K562 (cell line): ENCODE data around the gene ACBD5.

Experiments used
- BCOR ChIP-seq: fragments of 450-650 bp; IDR thresholded peaks from 2 replicates; pipeline ENCODE4 v1.6.1; 2016
- EP300 ChIP-seq: IDR thresholded peaks from 2 replicates; pipeline ENCODE4 v1.6.1; 2012; ENCODE audit warnings: low read length, improper control_type of control experiment
- FOXA1 ChIP-seq: fragments of 450-650 bp; IDR thresholded peaks from 2 replicates; pipeline ENCODE4 v1.6.1; 2016; ENCODE audit warnings: mild to moderate bottlenecking, borderline replicate concordance
- FUS ChIP-seq: fragments of 200-400 bp; formaldehyde crosslinking; optimal IDR thresholded peaks from 2 replicates; pipeline ENCODE3; 2017; ENCODE audit warnings: low read depth, low read length
- HDAC2 ChIP-seq: fragments of 450-650 bp; IDR thresholded peaks from 2 replicates; pipeline ENCODE4 v1.6.1; 2016; ENCODE audit warnings: mild to moderate bottlenecking
- NCOA6 ChIP-seq: fragments of 450-650 bp; IDR thresholded peaks from 2 replicates; pipeline ENCODE4 v1.6.1; 2017; ENCODE audit warnings: mild to moderate bottlenecking
- RAD21 ChIP-seq, 2 experiments: fragments of 250-450 bp in 1 of 2; fragments of 450-650 bp in 1 of 2; sonication (Bioruptor Pico) in 1 of 2; formaldehyde crosslinking in 1 of 2; IDR thresholded peaks in 1 of 2; conservative IDR thresholded peaks in 1 of 2; 2 replicates each; pipeline versions ENCODE4 v1.4.0 to v1.8.0; 2020 to 2022; ENCODE audit warnings: mild to moderate bottlenecking in 2 of 2, moderate library complexity in 1 of 2
- ZFP36 ChIP-seq: fragments of 150-350 bp; IDR thresholded peaks from 2 replicates; pipeline ENCODE4 v1.6.1; 2018; ENCODE audit warnings: low read length, low read depth; ENCODE audit not compliant: partially characterized antibody
- ZNF354B ChIP-seq: fragments of 250-450 bp; sonication (Bioruptor Pico); IDR thresholded peaks from 2 replicates; pipeline ENCODE4 v1.4.0; 2020
- ZNF766 ChIP-seq: fragments of 200-800 bp; sonication (Bioruptor generic); conservative IDR thresholded peaks from 2 replicates; pipeline ENCODE4 v1.6.1; 2016; ENCODE audit warnings: missing genetic modification characterization, missing compliant biosample characterization
- ZNF77 ChIP-seq: fragments of 250-450 bp; sonication (Bioruptor Pico); IDR thresholded peaks from 2 replicates; pipeline ENCODE4 v1.5.0; 2020
- TF ChIP-seq, protein P1 (sequence below): fragments of 450-650 bp; IDR thresholded peaks from 2 replicates; pipeline ENCODE4 v1.6.1; 2016; ENCODE audit warnings: low read depth, mild to moderate bottlenecking, moderate library complexity

GRCh38 chr10:27247006-27247405 lies 6.4 kb upstream of the ACBD5 start:
- TF ChIP-seq HDAC2: no peak
- TF ChIP-seq, protein P1, sequence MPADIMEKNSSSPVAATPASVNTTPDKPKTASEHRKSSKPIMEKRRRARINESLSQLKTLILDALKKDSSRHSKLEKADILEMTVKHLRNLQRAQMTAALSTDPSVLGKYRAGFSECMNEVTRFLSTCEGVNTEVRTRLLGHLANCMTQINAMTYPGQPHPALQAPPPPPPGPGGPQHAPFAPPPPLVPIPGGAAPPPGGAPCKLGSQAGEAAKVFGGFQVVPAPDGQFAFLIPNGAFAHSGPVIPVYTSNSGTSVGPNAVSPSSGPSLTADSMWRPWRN: no peak
- TF ChIP-seq FOXA1: no peak
- TF ChIP-seq EP300: no peak
- no peak for TF ChIP-seq NCOA6
- no peak for TF ChIP-seq RAD21 (CRISPR knock-in tag; conservative IDR thresholded peaks at IDR 0.05 in 1 of 2, IDR thresholded peaks at IDR 0.05 in 1 of 2)
- TF ChIP-seq BCOR: no peak
- no peak for TF ChIP-seq ZNF354B (CRISPR knock-in tag)
- no peak for TF ChIP-seq ZNF766 (CRISPR knock-in tag)
- no peak for TF ChIP-seq FUS
- no peak for TF ChIP-seq ZFP36
- TF ChIP-seq ZNF77 (CRISPR knock-in tag): no peak
